Glomerular visceral epithelial cell (primary cell): ENCODE results near the gene STK38L.

Source experiments
- DNase-seq: peaks from one replicate; pipeline ENCODE4 v3.0.0-alpha.2; 2016; ENCODE audit errors: extremely low spot score

STK38L gene

DNA sequence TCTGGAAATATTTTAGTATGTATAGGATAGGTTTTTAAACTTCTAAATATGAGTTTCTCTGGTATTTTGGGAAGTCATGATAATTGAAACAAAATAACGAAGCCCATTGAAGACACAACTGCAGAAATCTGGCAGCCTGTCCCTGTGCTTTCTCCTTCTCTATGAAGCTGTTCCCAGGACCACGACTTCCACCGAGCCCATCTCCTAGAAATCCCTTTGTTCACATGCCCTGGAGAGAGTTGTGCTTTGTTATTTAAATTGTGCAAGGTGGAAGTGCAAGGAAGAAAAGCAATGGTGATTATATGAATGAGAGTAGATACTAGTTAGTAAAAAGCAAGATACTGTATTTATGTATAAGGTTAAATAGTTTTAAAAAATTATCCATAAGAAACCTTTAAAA lies 32.2 kb downstream of the STK38L start:
- DNase-seq: no peak

DNA sequence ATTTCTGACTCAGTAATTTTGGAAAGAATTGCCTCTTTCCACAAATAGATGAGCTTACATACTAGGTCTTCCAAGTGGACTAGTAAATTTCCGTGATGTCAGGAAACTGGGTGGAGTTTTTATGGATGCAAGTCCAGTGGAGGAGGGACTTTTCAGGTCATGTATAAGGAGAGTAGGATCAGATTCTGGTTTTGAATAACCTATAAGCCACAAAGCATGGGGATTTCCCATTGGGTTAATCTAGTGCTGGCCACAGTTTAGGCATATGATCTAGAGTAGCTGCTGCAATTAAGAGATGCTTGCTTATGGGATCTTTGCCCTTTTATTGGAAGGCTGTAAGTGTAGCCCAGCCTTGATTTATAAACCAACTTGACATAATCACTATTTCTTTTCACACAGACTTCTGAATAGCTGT lies 33.8 kb downstream of the STK38L start:
- peak; percentile 58 for DNase-seq

- no peak for DNase-seq
Observed at GRCh38 chr12:27279826-27280225, 35.7 kb downstream of the STK38L start.

DNA sequence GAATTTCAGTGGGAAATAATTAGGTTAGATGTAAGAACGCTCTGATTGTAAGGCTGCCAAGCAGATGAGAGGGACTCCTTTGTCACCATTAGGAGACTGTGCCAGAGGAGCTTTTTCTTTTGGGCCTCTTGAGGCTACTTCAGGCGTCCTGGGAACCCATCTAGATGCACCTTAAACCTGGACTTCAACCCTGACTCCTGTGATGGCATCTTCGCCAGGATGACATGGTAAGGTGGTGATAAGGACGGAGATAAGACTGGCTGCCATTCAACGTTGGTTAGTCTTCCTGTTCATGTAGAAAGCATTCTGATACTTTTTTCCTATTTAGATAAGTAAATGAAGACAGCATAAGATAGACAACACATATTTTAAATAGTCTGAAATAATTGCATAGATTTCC lies 36.3 kb downstream of the STK38L start:
- DNase-seq: no peak

GRCh38 chr12:27282754-27283153 lies 38.7 kb downstream of the STK38L start:
- no peak for DNase-seq

DNA sequence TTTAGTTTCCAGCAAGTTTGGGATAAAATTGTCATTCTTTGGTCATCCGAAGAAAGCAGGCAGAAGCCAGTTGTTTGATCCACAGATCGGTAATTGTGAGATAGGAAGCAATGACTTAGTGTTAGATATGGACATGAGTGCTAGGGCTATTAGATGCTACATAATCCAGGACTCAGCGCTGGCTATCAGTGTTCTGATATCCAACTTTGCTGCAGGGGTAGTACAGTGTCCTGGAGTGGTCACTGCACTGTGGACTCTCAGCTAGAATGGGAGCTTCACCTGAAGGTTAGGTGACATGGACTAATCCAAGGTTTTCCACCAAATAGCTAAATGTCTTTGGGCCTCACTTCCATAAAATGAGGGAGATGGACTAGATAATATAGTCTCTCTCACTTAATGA lies 39.9 kb downstream of the STK38L start:
- no peak for DNase-seq

GRCh38 chr12:27284751-27285150 lies 40.7 kb downstream of the STK38L start:
- peak; percentile 14 for DNase-seq

DNA sequence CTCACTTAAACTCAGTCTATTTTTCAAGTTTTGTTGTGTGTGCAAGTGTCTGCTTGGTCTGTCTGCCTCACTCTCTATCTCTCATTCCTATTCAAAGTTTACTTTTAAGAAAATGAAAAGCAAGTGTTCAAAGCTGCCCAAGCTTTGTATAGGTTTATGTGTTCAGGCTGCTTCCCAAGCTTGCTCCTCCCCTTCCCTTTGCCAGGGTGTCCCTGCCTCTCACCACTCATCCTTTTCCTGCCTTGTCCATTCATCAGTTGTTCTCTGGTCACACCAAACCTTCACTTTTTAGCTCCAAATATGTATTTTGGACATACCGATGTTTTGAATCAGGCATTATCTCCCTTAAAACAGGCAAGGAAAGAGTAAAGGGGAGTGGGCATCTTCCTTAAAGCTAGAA lies 41.3 kb downstream of the STK38L start:
- DNase-seq: peak; percentile 8

GRCh38 chr12:27289414-27289813 lies 45.3 kb downstream of the STK38L start:
- no peak for DNase-seq

- DNase-seq: no peak
Observed at GRCh38 chr12:27290501-27291168, 46.5 kb downstream of the STK38L start.

DNA sequence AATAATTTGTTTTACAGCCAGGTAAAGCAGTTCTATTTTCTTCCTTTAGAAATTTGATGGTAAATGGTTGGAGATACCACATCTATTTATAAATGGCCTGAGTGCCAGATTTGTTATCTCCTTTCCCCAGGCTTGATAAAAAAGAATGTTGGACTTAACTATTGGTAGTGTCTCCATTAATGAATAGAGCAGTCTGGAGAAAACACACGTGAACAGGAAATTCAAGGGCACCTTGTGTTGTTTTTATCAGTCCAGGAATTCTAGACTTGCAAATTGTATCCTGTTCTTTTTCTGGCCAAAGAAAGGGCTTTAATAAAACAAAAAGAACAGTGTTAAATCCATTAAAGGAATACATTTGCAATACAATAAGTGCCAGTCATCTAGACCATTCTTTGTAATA lies 47.8 kb downstream of the STK38L start:
- no peak for DNase-seq

- no peak for DNase-seq
Observed at GRCh38 chr12:27292718-27293117, 48.6 kb downstream of the STK38L start.

DNA sequence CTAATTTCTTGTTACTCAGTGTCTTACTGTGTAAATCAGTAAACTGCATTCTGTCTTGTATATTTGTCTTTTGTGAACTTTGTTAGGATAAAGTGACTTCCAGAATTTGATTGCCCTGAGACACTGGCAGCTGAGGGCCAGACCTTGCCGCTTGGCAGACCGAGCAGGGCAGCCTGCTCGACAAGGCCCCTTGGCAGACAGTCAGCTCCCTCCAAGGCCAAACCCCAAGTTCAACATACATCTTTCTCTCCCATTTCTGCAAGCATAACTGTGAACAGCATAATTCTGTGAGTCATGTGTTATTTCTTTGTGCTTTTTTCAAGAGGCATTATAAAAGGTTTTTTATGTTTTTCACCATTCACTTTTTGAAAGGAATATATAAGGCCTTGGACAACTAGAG lies 49.4 kb downstream of the STK38L start:
- DNase-seq: no peak

DNA sequence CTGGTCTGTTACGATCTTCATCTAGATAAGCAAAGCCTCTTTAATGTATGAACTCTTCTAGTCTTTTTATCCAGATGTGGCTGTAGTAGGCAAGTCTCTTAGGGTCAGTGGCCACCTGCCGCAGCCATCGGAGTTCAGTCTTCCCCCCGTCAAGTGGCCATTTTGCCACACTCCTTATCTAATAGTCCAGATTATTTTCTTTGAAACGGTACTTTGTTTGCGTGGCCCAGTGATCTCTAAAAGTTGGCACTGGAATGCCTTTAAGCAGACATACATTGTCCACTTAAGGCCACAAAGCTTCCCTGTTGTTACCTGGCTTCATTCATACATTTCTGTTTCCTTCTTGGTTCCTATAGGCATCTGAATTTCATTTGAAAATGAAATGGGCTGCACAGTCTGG lies 52.6 kb downstream of the STK38L start:
- DNase-seq: no peak

- no peak for DNase-seq
Observed at GRCh38 chr12:27297566-27297965, 53.5 kb downstream of the STK38L start.

- DNase-seq: no peak
Observed at GRCh38 chr12:27299102-27299501, 55.0 kb downstream of the STK38L start.

- no peak for DNase-seq
Observed at GRCh38 chr12:27300226-27300625, 56.1 kb downstream of the STK38L start.

DNA sequence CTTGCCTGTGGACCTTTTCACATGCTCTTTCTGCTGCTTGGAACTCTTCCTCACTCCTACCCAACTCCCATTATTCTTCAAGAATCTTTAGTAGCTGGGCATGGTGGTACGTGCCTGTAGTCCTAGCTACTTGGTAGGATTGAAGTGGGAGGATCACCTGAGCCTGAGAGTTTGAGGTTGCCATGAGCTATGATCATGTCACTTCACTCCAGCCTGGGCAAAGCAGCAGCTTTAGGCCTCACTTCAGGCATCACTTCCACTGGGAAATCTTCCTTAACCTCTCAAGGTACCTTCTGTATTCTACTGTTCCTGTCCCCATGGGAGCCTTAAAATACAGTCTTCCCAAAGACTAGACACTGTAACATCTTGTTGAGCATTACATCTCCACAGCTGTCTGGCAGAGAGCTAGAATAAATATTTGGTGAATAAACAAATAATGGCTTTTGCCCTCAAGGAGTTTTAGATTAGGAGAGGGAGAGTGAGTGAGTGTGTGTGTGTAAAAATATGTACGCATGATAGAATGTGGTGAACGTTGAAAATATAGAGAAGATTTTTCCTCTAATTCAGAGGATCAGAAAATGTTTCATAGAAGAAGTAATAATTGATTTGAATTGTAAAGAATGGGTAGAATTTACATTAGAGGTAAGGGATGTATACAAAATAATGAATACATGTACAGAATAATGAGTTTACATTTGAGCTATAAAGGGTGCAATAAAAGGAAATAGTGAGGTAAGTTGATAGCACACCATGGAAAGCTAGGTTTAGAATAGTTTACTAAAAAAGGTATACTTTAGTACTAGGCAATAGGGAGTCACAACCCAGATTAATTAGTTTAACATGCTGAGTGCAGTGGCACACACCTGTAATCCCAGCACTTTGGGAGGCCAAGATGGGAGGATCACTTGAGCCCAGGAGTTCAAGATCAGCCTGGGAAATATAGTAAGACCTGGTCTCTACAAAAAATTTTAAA lies 59.3 kb downstream of the STK38L start:
- DNase-seq: no peak

DNA sequence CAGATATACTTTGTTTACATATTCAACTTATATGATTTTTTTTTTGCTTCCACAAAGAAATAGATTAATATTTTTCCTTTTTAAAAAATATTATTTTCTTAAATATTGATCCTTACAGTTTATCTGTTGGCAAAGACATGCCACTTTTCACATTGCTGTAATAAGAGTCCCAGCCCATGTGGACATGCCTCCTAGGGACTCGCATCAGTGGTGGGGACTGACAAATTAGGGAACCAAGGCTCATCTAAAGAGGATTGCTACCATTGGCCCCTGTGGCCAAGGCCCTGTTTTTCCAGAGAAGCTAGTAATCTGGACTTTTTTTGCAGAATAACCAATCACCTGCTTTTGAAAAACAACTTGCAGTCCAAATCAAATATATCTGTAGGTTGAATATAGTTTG lies 60.8 kb downstream of the STK38L start:
- no peak for DNase-seq

DNA sequence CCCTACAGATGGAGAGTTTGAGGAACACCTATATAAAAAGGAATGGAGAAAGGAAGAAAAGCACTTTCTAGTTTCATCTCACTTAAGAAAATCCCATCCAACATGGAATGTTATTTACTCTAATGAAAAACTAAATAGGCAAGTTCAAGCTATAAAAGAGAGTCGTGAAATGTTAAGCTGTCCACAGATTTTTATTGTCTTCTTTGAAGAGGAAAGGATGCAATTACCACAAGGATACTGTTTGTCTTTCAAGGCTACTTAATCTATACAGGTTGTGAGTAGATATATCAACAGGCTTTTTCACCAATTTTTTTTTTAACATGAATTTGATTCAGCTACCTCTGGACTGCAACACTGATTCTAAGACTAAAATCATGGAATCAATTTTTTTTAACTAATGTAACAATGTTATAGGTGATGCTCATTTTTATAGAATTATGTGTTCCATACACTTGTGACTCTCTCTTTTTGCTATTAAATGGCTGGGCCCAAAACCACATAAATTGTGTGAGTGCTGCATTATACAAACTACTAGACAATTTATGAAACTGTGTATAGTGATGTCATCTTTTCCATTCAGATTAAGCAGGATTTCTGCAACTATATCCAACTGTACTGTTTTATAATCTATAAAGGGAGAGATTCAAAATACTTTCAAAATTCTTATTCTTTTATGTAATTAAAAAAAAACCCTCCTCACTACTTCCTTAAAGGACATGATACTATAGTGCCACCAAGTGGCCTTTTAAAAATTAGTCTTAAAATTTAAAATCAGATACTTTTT lies 61.8 kb downstream of the STK38L start:
- DNase-seq: peak; percentile 28

- DNase-seq: no peak
Observed at GRCh38 chr12:27309293-27309994, 65.4 kb downstream of the STK38L start.

- no peak for DNase-seq
Observed at GRCh38 chr12:27309995-27310315, 65.9 kb downstream of the STK38L start.
